GM13977 (cell line): ENCODE measurements around the gene SMARCC1.

Experiments
- DNase-seq: peaks from one replicate; pipeline ENCODE4 v3.0.0; 2012; ENCODE audit warnings: low spot score
- CTCF ChIP-seq: IDR thresholded peaks from 2 replicates; pipeline ENCODE4 v1.5.1; 2012; ENCODE audit warnings: mild to moderate bottlenecking, control low read depth; ENCODE audit not compliant: insufficient read depth; ENCODE audit errors: extremely low read depth, missing control alignments
- in situ Hi-C: fragments of 300-500 bp; cut with MboI; formaldehyde crosslinking; loops from one replicate; pipeline ENCODE4 v1.12.0; 2022; ENCODE audit warnings: low sequenced_read_pairs, low pct_unique_long_range_greater_than_20kb, mixed read lengths, inconsistent platforms; ENCODE audit not compliant: unreplicated experiment

SMARCC1 gene

DNA sequence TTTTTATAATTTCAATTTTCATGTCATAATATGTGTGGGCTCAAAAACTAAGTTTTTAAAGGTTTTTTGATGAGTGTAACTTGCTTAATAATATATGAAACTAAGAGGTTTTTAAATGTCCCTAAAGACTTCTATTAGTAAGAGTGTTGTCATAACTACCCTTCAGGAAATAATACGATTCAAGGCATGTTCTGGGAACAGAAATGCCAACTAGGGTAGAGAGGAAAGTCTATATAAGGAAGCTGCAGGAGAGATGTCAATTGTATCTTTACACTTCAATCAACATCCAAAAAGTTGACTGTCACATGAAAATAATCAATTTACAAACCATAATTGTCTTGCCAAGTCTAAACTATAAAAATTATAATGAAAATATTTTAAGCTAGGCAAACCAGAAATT lies 76.3 kb downstream of the SMARCC1 start:
- DNase-seq, result no peak
- TF ChIP-seq CTCF, result no peak
- in situ Hi-C loops, result no loop called here

GRCh38 chr3:47704237-47704612 lies 77.5 kb downstream of the SMARCC1 start:
- DNase-seq, result no peak
- TF ChIP-seq CTCF, result no peak
- in situ Hi-C loops, result no loop called here

DNA sequence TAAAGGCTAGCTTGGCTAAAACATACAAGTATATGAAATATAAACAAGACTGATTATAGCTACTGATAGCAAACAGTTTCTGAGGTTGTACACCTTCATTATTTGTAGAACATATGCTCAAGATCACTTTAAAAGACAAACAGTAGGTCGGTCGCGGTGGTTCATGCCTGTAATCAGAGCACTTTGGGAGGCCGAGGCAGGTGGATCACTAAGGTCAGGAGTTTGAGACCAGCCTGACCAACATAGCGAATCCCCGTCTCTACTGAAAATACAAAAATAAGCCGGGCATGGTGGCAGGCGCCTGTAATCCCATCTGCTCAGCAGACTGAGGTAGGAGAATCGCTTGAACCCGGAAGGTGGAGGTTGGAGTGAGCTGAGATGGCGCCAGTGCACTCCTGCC lies 80.3 kb downstream of the SMARCC1 start:
- in situ Hi-C loops, result no loop called here

GRCh38 chr3:47692158-47692557 lies 89.5 kb downstream of the SMARCC1 start:
- no peak for DNase-seq
- TF ChIP-seq CTCF, result no peak
- in situ Hi-C loops, result no loop called here

More for the DNA sequence above, 80.3 kb downstream of the SMARCC1 start:
- DNase-seq, result no peak
- TF ChIP-seq CTCF, result no peak

DNA sequence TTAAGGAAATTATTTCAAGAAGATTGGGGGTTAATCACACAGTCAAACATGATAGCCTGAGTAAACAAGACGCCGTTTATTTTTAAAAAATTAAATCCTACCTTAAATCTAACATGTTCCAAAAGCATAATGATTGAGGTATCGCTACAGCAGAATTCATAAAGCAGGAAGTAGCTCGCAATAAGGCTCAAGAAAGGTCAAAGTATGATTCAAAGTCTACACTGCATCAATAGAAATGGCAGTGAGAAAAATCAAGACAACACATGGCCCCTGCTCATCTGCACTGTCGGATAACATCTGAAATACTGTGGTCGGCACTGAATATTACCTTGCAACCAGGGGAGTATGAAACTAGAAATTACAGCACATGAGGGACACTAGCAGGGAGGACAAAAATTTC lies 93.2 kb downstream of the SMARCC1 start:
- no peak for TF ChIP-seq CTCF

GRCh38 chr3:47685037-47685436 lies 96.7 kb downstream of the SMARCC1 start:
- in situ Hi-C loops, result no loop called here
- no peak for DNase-seq
- TF ChIP-seq CTCF, result no peak

More for the DNA sequence above, 93.2 kb downstream of the SMARCC1 start:
- no peak for DNase-seq
- in situ Hi-C loops, result no loop called here

DNA sequence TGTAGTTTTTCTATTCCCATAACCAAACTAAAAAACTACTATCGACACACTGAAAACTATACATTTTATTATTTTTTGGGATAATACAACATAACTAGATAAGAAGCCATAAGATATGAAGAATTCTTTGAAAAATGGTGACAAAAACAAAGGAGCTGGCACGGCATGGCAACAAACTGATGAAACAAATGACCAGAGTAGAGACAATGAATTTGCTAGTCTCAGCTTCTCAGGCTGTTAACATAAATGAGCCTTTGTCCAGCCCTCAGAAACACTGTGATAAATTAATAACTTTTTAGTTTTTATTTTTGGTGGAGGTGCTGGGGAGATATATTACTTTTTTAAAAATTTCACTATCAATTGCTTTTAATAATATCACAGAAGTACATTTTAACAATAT lies 100.7 kb downstream of the SMARCC1 start:
- no peak for TF ChIP-seq CTCF
- DNase-seq, result no peak
- in situ Hi-C loops, result no loop called here
